CD4-positive, alpha-beta T cell treated with Interleukin-4 for 1 hour (primary cell): ENCODE measurements around the gene PLA1A.

Experiments
- DNase-seq, 2 donors: peaks; one replicate each; pipeline ENCODE4 v3.0.0-alpha.2; 2020 to 2022

Gene PLA1A

DNA sequence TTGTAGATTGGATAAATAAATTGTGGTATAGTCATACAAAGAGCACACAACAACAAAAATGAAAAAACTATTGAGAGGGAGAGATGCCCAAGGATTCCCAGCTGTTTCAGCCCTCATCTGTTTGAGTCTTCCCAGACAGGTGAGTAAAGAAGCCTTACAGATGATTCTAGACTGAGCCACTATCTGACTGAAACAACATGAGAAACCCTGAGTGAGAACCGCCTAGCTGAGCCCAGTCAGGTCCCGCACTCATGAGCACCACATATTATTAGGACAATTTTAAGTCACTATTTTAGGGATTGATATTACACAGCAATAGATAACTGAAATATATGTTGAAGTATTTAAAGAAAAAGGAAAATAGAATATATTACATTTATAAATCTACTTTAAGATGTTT lies 43.7 kb downstream of the PLA1A start:
- no peak for DNase-seq

DNA sequence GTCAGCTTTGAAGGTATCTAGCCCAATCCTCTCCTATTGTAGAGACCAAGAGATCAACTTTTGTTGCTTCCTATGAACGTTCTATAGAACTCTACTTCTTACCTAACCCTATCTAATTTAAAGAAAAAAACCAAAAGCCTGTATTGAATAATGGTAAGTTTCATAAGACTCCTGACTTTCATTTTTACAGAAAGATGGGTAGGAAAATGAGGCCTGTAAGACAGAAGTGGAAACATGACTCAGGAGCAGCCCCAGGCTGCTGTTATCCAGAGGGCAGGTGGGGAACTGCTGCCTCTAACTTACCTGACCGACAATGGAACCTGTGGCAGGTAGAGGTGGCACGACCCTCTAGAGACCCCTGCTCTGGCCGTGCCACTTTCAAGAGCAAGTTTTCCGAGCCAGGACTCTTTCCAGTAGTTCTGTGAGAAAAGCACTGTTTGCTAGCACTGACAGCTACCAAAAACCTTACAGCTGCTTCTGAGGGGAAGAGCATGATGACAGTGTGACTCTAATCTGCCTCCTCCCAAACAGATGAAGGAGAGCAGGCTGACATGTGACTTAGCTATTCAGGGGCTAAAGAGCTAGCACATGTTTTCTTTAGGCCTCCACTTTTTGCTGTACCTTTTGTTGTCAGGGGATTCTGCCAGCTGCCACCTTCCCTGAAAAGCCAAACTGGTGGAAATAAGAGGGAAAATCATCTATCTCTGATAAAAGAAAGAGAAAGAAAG lies 45.2 kb downstream of the PLA1A start:
- no peak for DNase-seq

DNA sequence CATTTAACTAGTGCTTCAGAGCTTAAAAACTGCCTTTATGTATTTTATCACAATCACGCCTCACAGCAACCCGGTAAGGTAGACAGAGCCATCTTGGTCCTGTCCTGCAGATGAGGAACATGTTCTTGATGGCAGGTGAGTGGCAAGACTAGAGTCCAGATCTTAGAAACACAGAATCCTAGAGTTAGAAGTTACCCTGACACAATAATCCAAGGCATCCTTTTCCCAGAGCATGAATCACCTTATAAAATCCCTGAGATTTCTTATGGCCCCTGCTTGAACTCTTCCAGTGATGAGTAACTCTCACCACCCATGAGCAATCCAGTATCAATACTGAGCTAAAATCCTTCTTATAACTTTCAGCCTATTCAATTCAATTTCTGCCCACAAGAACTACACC lies 45.8 kb downstream of the PLA1A start:
- no peak for DNase-seq

DNA sequence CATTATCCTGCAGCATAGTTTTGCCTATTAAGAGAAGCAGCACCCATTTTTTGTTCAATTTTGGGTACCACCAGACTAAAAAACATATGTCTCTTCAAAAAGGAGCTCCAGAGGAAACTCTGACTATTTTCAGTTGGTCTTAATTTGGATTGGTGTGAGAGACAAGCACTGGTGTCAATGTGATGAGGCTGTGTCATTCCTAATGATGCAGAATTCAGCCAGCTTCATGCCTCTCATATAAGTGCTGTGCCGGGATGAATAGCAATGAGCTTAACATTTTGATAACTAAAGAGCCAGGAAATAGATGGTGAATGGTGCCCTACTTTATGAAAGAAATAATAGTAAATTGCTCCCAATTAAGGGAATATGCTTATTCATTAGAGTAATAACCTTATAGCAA lies 46.8 kb downstream of the PLA1A start:
- DNase-seq = no peak

DNA sequence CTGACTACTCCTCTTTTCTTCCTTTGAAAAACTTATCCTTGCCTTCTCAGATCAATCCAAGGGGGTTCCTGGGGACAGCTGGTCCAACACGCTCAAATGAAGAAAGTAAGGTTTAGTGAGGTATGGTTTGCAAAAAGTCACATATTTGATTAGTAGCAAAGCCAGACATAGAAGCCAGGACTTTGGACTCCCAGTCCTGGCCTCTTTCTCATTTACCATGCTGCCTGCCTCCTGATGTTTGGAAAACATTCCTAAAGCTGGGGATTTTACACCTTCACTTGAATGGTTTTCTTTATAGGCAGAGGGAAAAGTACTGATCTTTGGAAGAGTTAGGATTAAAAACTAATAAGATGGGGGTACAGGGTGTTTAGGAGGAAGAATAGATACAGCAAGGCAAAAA lies 48.1 kb downstream of the PLA1A start:
- DNase-seq = no peak

DNA sequence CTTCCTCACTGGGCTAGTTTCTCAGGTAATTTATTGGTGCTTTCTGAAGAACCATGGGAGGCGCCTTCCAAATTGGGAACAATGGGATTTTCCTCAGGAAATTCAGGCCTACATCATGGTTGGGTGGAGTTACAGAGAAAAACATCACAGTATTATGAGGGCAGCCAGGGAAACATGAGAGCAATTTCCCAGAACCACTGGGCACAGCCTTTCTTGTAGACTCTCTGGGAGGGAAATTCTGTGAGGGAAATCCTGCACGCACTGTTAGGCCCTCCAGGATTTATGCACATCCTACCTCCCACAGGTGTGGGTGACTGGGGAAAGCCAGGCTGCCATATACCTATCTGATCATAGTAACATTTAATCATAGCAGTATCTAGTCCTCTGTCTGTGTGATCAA lies 49.5 kb downstream of the PLA1A start:
- DNase-seq = no peak

DNA sequence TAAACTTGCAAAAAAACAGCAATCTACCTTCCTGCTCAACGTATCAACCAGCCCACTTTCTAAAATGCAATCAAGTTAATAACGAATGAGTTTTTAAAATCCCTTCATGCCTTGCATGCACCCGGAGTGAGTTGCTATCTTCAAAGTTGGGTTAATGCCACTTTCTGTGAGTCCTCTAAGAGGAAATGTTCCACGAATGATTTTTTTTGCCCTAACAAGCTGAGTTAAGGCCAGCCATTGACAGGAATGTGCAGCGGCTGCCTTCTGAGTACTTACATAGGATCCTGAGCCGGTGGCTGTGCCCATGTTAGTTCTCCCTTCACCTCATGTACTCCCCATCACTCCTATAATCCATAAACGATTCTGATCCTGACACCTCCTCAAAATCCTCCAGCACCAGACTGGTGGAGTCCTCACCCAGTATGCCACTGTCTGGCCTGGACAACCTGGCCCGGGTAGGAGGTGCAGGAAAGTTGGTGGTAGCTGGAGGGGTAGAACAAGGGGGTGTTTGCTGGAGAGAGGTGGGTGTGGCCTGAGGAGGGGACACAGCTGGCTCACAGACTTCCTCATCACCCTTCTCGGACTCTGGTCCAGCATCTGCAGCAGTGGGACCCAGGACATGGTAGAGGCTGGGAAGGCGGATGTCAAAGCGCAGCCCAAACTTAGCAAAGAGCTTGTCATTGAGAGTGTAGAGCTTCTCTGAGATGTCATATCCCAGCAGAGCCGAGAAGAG lies 50.3 kb downstream of the PLA1A start:
- DNase-seq = no peak

DNA sequence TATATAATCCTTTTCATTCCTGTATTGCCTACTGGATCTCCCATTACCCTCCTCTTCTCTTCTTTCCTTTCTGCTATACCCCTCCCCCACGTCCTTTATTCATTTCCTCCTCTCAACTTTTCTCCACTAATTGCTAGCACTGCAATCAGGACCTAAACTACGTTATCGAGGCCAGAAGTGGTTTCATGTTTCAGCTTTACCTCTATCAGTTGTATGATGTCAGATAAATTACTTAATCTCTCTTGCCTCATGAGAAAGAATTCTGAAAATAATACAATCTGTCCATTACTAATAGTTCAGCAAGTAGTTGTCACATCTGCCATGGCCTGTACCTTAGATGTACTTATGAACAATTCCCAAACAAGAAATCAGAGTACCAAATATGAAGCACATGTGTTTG lies 52.1 kb downstream of the PLA1A start:
- DNase-seq = no peak

DNA sequence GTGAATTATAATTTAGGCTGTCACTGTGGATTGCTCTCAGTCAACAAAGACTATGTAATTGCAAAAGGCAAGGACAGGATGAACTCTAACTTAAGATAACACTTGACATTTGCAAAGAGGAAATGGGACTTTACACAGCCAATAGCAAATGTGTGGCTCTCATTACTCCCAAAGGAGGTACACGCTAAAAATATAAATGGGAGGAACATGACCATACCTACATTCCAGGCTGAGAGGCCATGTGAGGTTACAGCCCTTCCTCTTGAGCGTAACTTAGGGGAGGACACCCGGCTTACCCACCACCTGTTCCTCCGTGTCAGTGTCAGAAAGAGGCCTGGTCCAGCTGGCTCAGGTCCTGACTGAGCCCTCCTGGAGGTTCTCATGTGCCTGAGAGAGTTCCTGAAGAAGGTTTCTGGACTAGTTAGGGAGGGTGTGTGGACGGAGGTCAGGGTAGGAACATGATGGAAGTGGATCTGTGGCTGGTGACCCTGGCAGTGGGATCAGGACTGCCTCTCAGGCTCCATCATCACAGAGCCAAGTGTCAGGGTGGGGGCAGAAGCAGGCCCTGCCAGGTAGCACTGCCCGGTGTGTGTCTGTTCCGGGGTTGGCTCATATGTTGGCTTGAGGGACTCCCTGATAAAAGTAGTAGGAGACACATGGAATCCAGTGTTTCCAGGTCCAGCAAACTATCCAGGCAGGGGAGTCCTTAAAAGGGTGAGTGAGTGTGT lies 54.8 kb downstream of the PLA1A start:
- DNase-seq = no peak

DNA sequence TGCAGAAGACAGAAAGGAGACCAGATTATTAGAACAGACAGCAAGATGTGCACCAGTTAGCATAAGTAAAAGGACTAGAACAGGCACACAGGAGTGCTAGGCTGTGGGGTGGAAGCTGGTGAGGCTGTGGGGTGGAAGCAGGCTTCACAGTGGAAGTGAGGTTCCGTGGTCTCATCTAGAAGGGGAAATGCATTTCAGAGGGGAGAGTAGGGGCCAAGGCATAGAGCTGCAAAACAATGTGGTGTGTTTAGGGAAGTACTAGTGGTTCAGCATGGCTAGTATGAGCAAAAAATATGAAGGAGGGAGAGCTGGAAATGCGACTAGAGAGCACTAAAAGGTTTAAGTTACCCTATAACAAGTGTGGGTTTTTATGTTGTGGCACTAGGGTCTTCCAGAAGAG lies 56.2 kb downstream of the PLA1A start:
- no peak for DNase-seq

DNA sequence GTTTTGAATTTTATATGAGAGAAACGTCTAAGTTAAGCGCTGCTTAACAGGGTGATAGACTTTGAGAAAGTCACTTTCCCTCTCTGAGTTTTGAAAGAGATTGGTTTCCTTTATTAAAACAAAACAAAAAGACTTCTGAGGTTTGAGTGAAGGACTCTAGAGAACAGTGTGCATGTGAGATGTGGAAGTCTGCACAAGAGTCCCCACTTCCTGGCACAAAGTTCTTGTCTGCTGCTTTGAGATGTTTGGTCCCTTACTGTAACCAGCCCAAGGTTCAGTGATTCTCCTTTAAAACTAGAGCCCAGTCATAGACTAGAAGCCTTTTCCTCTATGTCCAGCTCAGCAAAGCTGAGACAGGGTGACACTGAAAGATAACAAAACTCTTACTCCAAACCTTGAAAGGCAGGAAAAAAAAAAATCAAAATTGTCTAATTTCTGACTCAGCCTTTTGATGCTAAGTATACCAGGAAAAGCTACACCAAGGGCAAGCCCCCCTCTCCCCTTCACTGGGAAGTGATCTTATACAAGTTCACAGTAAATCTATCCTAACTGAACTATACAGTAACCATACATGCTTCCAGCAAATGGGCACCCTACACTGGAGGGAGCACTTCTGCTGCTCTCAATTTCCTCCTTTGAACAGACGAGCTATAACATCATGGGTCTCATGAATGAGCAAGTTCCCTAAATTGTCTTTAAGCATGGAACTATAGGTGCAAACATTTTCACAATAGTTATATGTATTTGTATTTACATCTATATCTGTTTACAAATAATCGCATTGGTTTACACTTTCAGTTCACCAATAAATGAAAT lies 60.4 kb downstream of the PLA1A start:
- no peak for DNase-seq

DNA sequence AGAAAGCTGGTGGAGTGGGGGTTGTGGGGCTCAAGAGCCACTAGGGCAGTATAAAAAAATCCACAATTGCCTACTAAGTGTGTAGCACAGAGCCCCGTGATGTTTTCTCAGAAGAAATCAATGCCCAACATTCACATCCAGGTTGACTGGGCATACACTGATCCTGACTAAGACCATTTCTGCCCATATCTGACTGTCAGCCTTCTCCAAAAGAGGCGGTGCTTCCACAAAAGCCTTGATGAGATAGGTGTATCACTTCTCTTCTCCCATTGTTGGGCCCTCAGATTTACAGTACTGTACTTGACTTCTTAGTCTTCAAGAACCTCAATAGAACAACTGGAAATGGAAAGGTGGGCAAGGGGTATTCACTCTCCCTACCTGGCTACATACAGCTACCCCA lies 61.3 kb downstream of the PLA1A start:
- no peak for DNase-seq

DNA sequence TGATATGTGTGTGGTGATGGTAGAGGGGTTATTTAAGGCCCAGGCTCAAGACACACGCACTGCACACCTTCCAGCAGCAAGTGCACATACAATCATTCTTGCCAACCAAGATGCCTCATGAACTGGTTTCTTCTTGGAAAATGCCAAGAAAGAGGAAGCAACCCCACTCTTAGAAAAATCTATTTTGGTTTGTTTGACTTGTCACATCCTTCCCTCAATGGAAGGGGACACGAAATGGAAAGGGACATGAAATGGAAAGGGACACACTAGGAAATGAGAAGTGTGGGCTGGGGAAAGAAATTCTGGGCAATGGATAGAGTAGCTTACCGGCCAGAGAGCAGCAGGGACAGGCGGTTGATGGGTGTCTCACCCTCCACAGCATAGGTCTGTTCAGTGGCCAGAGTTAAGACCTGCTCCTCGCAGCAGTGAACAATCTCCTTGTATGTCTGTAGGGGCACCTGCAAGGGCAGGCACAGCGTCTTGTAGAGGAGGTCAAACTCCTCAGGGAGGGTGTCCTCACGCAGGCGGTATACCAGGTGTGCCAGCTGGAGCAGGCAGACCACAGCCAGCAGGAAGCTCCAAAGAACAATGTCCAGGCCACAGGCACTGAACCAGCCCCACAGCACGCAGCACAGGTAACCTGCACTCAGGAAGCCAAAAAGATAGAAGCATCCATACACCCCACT lies 62.1 kb downstream of the PLA1A start:
- DNase-seq = no peak

DNA sequence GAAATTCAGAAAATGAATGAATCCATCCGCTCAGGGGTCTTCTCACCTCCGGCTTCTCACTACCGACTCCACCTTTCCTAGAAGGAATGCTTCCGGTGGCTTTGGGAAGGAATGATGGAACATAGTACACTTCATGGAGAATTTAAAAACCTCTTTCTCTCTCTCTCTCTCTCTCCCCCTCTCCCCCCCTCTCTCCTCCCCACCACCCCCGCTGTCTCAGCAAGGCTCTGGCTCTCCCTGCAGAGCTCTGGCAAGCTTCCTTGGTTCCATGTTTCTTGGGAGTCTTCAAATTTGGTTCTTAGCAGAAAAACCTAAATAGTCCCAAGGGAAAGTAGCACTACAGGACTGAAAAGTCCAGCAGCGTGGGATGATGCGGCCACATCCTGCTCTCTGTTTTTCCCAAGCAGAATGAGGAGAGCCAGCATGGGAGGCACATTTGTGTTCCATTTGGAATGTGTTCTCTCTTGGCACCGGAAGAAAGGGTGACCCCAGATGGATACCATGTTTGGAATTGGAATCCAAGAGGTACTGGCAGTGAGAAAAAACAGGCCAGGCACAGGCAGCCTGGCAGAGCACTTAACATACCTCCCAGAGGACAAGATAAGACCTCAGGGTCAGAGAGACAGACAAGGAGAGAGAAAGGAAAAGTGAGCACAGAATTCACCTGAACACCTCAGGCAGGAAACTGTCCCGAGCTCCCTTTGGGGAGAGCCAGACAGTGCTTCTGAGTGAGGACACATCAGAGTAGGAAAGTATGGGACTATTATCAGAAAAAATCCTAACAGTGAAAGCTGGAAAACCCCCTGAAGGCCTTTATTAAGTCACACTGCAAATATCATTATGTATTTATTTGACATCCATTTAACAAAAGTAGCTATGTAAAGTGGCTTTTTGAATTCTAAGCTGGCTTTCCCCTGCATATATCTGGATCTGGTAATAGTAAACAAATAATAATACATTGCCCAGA lies 63.1 kb downstream of the PLA1A start, which contains the start of gene POPDC2:
TSS of gene POPDC2 (minus strand) at position 116 of the 967 bp plus-strand sequence. CDS start 166 bp downstream, outside the sequence.
- no peak for DNase-seq

DNA sequence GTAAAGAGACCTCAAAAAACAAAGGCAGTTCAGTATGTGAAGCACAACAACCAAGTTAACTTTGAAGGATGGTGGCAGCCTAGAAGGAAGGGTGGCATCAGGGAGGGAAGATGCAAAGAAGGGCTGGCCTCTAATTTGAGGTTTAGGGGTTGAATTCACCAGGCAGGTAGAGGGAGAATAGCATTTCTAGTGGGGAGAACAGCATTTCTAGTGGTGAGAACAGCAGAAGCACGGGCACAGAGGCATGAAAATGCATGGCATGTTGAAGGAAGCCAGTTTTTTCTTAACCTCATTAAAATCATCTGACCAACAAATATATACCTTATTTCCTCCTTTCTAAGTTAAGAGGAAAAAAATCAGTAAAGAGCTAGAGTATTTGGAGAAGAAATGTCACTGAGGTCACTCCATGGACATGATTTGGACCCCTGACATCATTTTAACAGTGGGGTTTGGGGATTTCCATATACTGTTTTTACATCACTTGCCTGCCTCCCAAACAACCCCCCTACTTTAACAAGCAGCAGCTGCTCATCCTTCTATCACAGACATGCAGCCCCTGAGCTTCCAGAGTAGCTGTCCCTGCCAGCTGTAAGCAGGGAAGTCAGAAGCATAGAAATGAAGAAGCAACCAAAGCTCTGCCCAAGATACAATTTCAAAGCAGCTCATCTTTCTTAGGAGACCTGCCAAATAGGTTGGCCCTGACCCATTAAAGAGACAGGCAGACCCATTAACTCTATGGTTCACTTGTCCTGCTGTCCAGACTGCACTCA lies 65.1 kb downstream of the PLA1A start:
- no peak for DNase-seq

DNA sequence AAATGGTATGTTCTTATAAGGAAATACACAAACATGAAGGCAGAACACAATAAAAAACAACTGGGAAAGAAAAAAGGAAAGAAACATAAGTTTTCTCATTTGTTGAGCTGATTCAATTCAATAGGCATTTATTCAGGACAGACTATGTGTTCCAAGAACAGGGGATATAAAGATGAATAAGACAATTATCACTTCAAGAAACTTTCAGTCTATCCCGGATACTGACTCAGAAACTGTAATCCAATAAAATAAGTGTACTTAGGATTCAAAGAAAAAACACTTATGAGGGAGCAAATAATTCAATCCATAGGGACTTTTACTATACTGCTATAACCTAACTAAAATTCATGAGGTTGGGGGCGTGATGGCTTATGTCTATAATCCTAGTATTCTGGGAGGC lies 66.2 kb downstream of the PLA1A start:
- no peak for DNase-seq

DNA sequence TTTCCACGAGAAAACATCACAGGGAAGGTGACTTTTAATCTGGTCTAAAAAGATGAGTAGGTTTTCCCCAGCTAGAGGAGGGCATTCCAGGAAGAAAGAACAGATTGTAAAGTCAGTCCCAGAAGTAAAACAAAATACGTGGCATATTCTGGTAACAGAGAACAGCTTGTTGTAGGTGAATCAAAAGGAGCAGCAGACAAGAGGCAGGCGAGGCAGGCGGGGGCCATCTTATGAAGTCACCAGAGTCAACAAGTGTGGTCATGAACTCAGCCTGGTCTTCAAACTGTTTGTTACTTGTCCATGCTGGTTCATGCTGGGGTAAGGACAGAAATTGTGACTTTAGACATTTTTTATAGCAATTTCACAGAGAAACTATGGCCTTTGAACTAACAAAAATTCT lies 66.7 kb downstream of the PLA1A start:
- no peak for DNase-seq

DNA sequence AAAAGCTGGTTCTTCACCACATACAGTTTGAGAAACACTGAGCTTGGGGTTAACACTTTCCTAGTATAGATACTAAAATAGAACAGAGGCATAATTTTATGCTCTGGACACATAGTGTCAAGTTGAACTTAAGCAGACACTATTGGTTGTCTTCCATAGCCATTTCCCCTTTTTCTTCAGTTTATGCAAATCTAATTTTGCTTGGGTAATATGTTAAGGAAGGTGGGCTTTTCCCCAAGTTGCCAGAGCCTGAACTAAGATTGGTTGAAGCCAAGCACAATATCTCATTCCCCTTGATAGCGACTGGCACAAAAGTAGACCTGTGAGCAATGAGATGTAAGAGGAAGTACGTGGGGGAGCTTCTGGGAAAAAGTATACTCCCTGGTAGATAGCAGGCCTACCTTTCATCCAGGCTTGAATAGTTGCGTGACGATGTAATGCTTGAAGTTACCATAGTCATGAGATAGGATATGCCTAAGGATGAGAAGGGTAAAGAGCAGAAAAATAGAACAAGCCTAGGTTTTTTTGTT lies 67.2 kb downstream of the PLA1A start:
- no peak for DNase-seq

DNA sequence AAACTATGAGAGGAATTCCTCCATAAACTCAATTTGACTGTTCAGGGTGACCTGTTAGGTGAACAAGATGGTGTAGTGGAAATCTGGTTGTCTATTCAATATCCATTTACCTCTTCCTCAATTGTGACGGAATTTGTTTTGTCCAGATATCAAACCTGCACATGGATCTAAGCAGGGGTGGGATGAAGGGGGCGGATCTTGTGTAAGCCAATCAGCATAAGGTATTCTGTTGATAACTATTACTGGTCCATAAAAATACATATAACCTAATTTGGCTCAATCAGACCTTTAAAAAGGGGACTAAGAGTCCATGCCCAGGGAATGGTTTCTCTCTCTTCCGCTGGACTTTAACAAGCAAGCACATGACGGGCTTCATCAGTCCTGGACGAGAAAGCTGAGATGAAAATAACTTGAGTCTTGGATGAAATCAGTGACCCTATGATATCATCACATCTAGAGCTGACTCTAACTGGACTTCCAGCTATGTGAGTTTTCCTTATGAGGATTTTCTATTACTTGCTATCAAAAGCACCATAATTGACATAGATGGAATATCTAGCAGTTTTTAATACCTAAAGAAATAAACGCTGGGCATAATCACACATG lies 68.4 kb downstream of the PLA1A start:
- no peak for DNase-seq
